Skeletal muscle tissue (tissue), 4 donors: ENCODE results near the gene PLXNA3. TPM values are rescaled to one million over a fixed set of nuclear protein-coding genes. Genes with fewer than 3 reads are reported as not detected.

Experiments
- H3K27ac ChIP-seq: one replicate; pipeline ENCODE4 v1.7.0; 2013; ENCODE audit warnings: mild to moderate bottlenecking, low read depth, low read length, inconsistent platforms
- H3K27me3 ChIP-seq, 3 donors: one replicate each; pipeline ENCODE4 v1.7.0; 2013; ENCODE audit warnings: low read length in 3 of 3; ENCODE audit not compliant: control insufficient read depth in 3 of 3, insufficient read depth in 3 of 3
- H3K36me3 ChIP-seq, 3 donors: one replicate each; pipeline ENCODE4 v1.7.0; 2013; ENCODE audit warnings: low read length in 3 of 3; ENCODE audit not compliant: control insufficient read depth in 3 of 3, insufficient read depth in 3 of 3
- H3K4me1 ChIP-seq, 3 donors: one replicate each; pipeline ENCODE4 v1.7.0; 2013; ENCODE audit warnings: low read length in 3 of 3, mild to moderate bottlenecking in 3 of 3; ENCODE audit not compliant: control insufficient read depth in 3 of 3, insufficient read depth in 3 of 3
- H3K4me3 ChIP-seq, 3 donors: one replicate each; pipeline ENCODE4 v1.7.0; 2013; ENCODE audit warnings: low read length in 3 of 3
- H3K9ac ChIP-seq, 3 donors: one replicate each; pipeline ENCODE4 v1.7.0; 2013; ENCODE audit warnings: low read length in 3 of 3, mild to moderate bottlenecking in 3 of 3, moderate library complexity in 2 of 3, low read depth in 1 of 3
- H3K9me3 ChIP-seq, 3 donors: one replicate each; pipeline ENCODE4 v1.7.0; 2013; ENCODE audit warnings: low read length in 3 of 3; ENCODE audit not compliant: control insufficient read depth in 3 of 3
- total RNA-seq: library from RNA; depleted of rRNA; stranded (reverse); fragments of >200 nt; gene quantifications from one replicate; pipeline ENCODE4 v1.2.3, GENCODE V29; 2014
- donor health status: Osteomylitis.

Gene PLXNA3
- total RNA-seq, 1 donor from 2014 or later = 9.9 TPM

- no peak overlapping the region for H3K27ac ChIP-seq
- no peaks in the 10 kb centered on the region for H3K9me3 ChIP-seq
- H3K4me3 ChIP-seq = no peak overlapping the region
- H3K4me1 ChIP-seq = no peaks in the 10 kb centered on the region
- no peak overlapping the region for H3K9ac ChIP-seq
- H3K27me3 ChIP-seq = no peaks in the 10 kb centered on the region
- H3K36me3 ChIP-seq = peaks cover 3 to 10% (median 5%) of the 10 kb centered on the region in 3 donors
These were observed 8.0 kb downstream of the PLXNA3 start for GRCh38 chrX:154466036-154466435.

GRCh38 chrX:154466907-154467306 is 8.8 kb downstream of the PLXNA3 start:
- peaks cover 3 to 14% (median 11%) of the 10 kb centered on the region in 3 donors for H3K36me3 ChIP-seq
- no peaks in the 10 kb centered on the region for H3K9me3 ChIP-seq
- H3K4me1 ChIP-seq = no peaks in the 10 kb centered on the region
- no peak overlapping the region for H3K9ac ChIP-seq
- no peaks in the 10 kb centered on the region for H3K27me3 ChIP-seq
- no peak overlapping the region for H3K4me3 ChIP-seq
- H3K27ac ChIP-seq = no peak overlapping the region

GRCh38 chrX:154467556-154467955 is 9.5 kb downstream of the PLXNA3 start:
- Histone ChIP-seq H3K27me3 (no peaks in the 10 kb centered on the region), H3K9ac (no peak overlapping the region), H3K9me3 (no peaks in the 10 kb centered on the region), H3K27ac (no peak overlapping the region), H3K36me3 (peaks cover 3 to 14% (median 11%) of the 10 kb centered on the region in 3 donors), H3K4me3 (no peak overlapping the region), H3K4me1 (no peaks in the 10 kb centered on the region)

GRCh38 chrX:154468217-154468616 is 10.1 kb downstream of the PLXNA3 start:
- H3K36me3 ChIP-seq = peaks cover 3 to 14% (median 11%) of the 10 kb centered on the region in 3 donors

GRCh38 chrX:154469114-154469513 is 11.0 kb downstream of the PLXNA3 start:
- Histone ChIP-seq H3K36me3 (peaks cover 3 to 14% (median 11%) of the 10 kb centered on the region in 3 donors), H3K4me1 (no peaks in the 10 kb centered on the region), H3K27ac (no peak overlapping the region), H3K9me3 (no peaks in the 10 kb centered on the region), H3K4me3 (no peak overlapping the region), H3K9ac (no peak overlapping the region), H3K27me3 (no peaks in the 10 kb centered on the region)

More at GRCh38 chrX:154468217-154468616, 10.1 kb downstream of the PLXNA3 start:
- no peaks in the 10 kb centered on the region for H3K27me3 ChIP-seq
- no peak overlapping the region for H3K9ac ChIP-seq
- no peaks in the 10 kb centered on the region for H3K9me3 ChIP-seq
- H3K27ac ChIP-seq = no peak overlapping the region
- no peak overlapping the region for H3K4me3 ChIP-seq
- no peaks in the 10 kb centered on the region for H3K4me1 ChIP-seq

GRCh38 chrX:154469880-154470279 is 11.8 kb downstream of the PLXNA3 start:
- H3K9ac ChIP-seq = no peak overlapping the region
- H3K4me3 ChIP-seq = no peak overlapping the region
- peaks cover 3 to 14% (median 11%) of the 10 kb centered on the region in 3 donors for H3K36me3 ChIP-seq
- no peaks in the 10 kb centered on the region for H3K4me1 ChIP-seq
- H3K27me3 ChIP-seq = no peaks in the 10 kb centered on the region
- H3K27ac ChIP-seq = no peak overlapping the region
- H3K9me3 ChIP-seq = no peaks in the 10 kb centered on the region

- Histone ChIP-seq H3K9me3 (no peaks in the 10 kb centered on the region), H3K27ac (no peak overlapping the region), H3K36me3 (peaks cover 2 to 14% (median 11%) of the 10 kb centered on the region in 3 donors)
These were observed 12.4 kb downstream of the PLXNA3 start for GRCh38 chrX:154470434-154470833.

GRCh38 chrX:154470914-154471568 is 13.0 kb downstream of the PLXNA3 start:
- H3K9ac ChIP-seq = no peak overlapping the region
- H3K27me3 ChIP-seq = no peaks in the 10 kb centered on the region
- peaks cover 0 to 14% (median 11%) of the 10 kb centered on the region in 3 donors for H3K36me3 ChIP-seq
- H3K4me3 ChIP-seq = no peak overlapping the region
- no peak overlapping the region for H3K27ac ChIP-seq
- H3K4me1 ChIP-seq = no peaks in the 10 kb centered on the region
- no peaks in the 10 kb centered on the region for H3K9me3 ChIP-seq

More at GRCh38 chrX:154470434-154470833, 12.4 kb downstream of the PLXNA3 start:
- H3K27me3 ChIP-seq = no peaks in the 10 kb centered on the region
- no peaks in the 10 kb centered on the region for H3K4me1 ChIP-seq
- no peak overlapping the region for H3K4me3 ChIP-seq
- H3K9ac ChIP-seq = no peak overlapping the region

- H3K9ac ChIP-seq = no peak overlapping the region
- peaks cover 0 to 14% (median 11%) of the 10 kb centered on the region in 3 donors for H3K36me3 ChIP-seq
- H3K4me1 ChIP-seq = no peaks in the 10 kb centered on the region
- H3K4me3 ChIP-seq = no peak overlapping the region
- no peak overlapping the region for H3K27ac ChIP-seq
- H3K27me3 ChIP-seq = no peaks in the 10 kb centered on the region
- H3K9me3 ChIP-seq = no peaks in the 10 kb centered on the region
These were observed 14.0 kb downstream of the PLXNA3 start for GRCh38 chrX:154471839-154472684.
